GM12878 (cell line): ENCODE results near the gene SSBP4. TPM values are rescaled to one million over a fixed set of nuclear protein-coding genes. Genes with fewer than 3 reads are reported as not detected.

Source experiments
- EGR1 ChIP-seq, 2 experiments: IDR thresholded peaks; 1 replicate in 1 of 2; 2 replicates in 1 of 2; pipeline ENCODE4 v1.6.1; 2011 to 2012; ENCODE audit warnings: low read depth in 2 of 2, low read length in 2 of 2, borderline replicate concordance in 1 of 2, mild to moderate bottlenecking in 1 of 2, moderate library complexity in 1 of 2
- EZH2 ChIP-seq: IDR thresholded peaks from 2 replicates; pipeline ENCODE4 v1.6.1; 2012; ENCODE audit warnings: low read depth, mild to moderate bottlenecking, control low read depth, inconsistent platforms, low read length, borderline replicate concordance; ENCODE audit not compliant: control insufficient read depth
- GABPA ChIP-seq: IDR thresholded peaks from 2 replicates; pipeline ENCODE4 v1.6.1; 2014; ENCODE audit warnings: antibody characterized with exemption, low read depth, mild to moderate bottlenecking, inconsistent platforms
- MEF2A ChIP-seq: IDR thresholded peaks from 2 replicates; pipeline ENCODE4 v1.6.1; 2011; ENCODE audit warnings: low read depth, mild to moderate bottlenecking, low read length, moderate library complexity; ENCODE audit not compliant: insufficient read depth
- MTA2 ChIP-seq: fragments of 450-650 bp; IDR thresholded peaks from 2 replicates; pipeline ENCODE4 v1.6.1; 2016; ENCODE audit warnings: low read depth, mild to moderate bottlenecking, moderate library complexity
- MYC ChIP-seq: IDR thresholded peaks from 2 replicates; pipeline ENCODE4 v1.6.1; 2011; ENCODE audit warnings: mild to moderate bottlenecking, low read length, moderate library complexity, inconsistent platforms; ENCODE audit not compliant: insufficient read depth, insufficient replicate concordance, insufficient read length, severe bottlenecking
- NBN ChIP-seq: fragments of 450-650 bp; IDR thresholded peaks from 2 replicates; pipeline ENCODE4 v1.6.1; 2016
- NFYB ChIP-seq: IDR thresholded peaks from 2 replicates; pipeline ENCODE4 v1.6.1; 2011; ENCODE audit warnings: low read depth, mild to moderate bottlenecking, low read length, improper control_type of control experiment, moderate library complexity; ENCODE audit not compliant: insufficient read depth
- POLR2A ChIP-seq: IDR thresholded peaks from 2 replicates; pipeline ENCODE4 v1.6.1; 2011; ENCODE audit warnings: low read depth, mild to moderate bottlenecking, low read length
- POU2F2 ChIP-seq: IDR thresholded peaks from 3 replicates; pipeline ENCODE4 v1.6.1; 2011; ENCODE audit warnings: low read depth, mild to moderate bottlenecking, low read length, borderline replicate concordance
- SMARCA5 ChIP-seq: fragments of 450-650 bp; IDR thresholded peaks from 2 replicates; pipeline ENCODE4 v1.6.1; 2017; ENCODE audit warnings: mild to moderate bottlenecking
- SMC3 ChIP-seq: IDR thresholded peaks from 2 replicates; pipeline ENCODE4 v1.6.1; 2011; ENCODE audit warnings: low read length, improper control_type of control experiment, borderline replicate concordance
- STAT1 ChIP-seq: fragments of 450-650 bp; conservative IDR thresholded peaks from 2 replicates; pipeline ENCODE4 v1.6.1; 2014; ENCODE audit warnings: antibody characterized with exemption, mild to moderate bottlenecking
- SUPT20H ChIP-seq: IDR thresholded peaks from 2 replicates; pipeline ENCODE4 v1.6.1; 2011; ENCODE audit warnings: low read depth, mild to moderate bottlenecking, low read length, moderate library complexity, borderline replicate concordance; ENCODE audit not compliant: control insufficient read depth
- TAF1 ChIP-seq: IDR thresholded peaks from 2 replicates; pipeline ENCODE4 v1.6.1; 2011; ENCODE audit warnings: mild to moderate bottlenecking, low read depth, low read length, borderline replicate concordance
- TCF3 ChIP-seq: IDR thresholded peaks from 2 replicates; pipeline ENCODE4 v1.6.1; 2012; ENCODE audit warnings: low read depth, mild to moderate bottlenecking, low read length, borderline replicate concordance; ENCODE audit not compliant: insufficient read depth
- ZNF622 ChIP-seq: fragments of 450-650 bp; IDR thresholded peaks from 2 replicates; pipeline ENCODE4 v1.6.1; 2017; ENCODE audit warnings: mild to moderate bottlenecking, inconsistent platforms
- ZZZ3 ChIP-seq: IDR thresholded peaks from 2 replicates; pipeline ENCODE4 v1.6.1; 2011; ENCODE audit warnings: low read depth; ENCODE audit not compliant: control insufficient read depth, insufficient read length
- polyA plus RNA-seq, 11 experiments: library from polyadenylated mRNA; depleted of rRNA in 4 of 11; unstranded in 6 of 11; stranded (reverse) in 5 of 11; fragments of >200 nt; fragmentation: Nextera tagmentation in 4 of 11; fragmentation: Illumina TruSeq in 1 of 11; extraction: Ambion mirVana in 4 of 11; extraction: Trizol in 1 of 11; gene quantifications; 1 replicate in 1 of 11; 2 replicates in 10 of 11; pipeline versions ENCODE4 v1.2.1 to v1.2.3, GENCODE V29; 2011 to 2016; ENCODE audit warnings: inconsistent platforms in 2 of 11, missing spikeins in 2 of 11, low read depth in 1 of 11
- total RNA-seq, 4 experiments: library from RNA; depleted of rRNA in 3 of 4; stranded (reverse); fragments of >200 nt in 3 of 4; fragmentation: Illumina TruSeq in 1 of 4; extraction: Trizol in 1 of 4; gene quantifications; 2 replicates each; pipeline versions ENCODE4 v1.2.1 to v1.2.3, GENCODE V29; 2013 to 2021
- TF ChIP-seq, protein P1 (sequence below): fragments of 450-650 bp; IDR thresholded peaks from 2 replicates; pipeline ENCODE4 v1.6.1; 2017; ENCODE audit warnings: mild to moderate bottlenecking
- TF ChIP-seq, protein P2 (sequence below): IDR thresholded peaks from 2 replicates; pipeline ENCODE4 v1.6.1; 2011; ENCODE audit warnings: mild to moderate bottlenecking, low read depth, low read length, moderate library complexity; ENCODE audit not compliant: insufficient replicate concordance
- TF ChIP-seq, protein P3 (sequence below): fragments of 450-650 bp; IDR thresholded peaks from 2 replicates; pipeline ENCODE4 v1.6.1; 2018; ENCODE audit warnings: borderline replicate concordance, mild to moderate bottlenecking; ENCODE audit not compliant: partially characterized antibody
- TF ChIP-seq, protein P4 (sequence below): fragments of 450-650 bp; IDR thresholded peaks from 2 replicates; pipeline ENCODE4 v1.6.1; 2018; ENCODE audit warnings: mild to moderate bottlenecking, low read depth, moderate library complexity; ENCODE audit not compliant: partially characterized antibody

SSBP4 gene
- total and polyA plus RNA-seq, 10 of the 15 experiments (the other 5 are each of a cell fraction or from before 2014, with no cell fraction given) = 0.37 to 150 (median 38.9) TPM

DNA sequence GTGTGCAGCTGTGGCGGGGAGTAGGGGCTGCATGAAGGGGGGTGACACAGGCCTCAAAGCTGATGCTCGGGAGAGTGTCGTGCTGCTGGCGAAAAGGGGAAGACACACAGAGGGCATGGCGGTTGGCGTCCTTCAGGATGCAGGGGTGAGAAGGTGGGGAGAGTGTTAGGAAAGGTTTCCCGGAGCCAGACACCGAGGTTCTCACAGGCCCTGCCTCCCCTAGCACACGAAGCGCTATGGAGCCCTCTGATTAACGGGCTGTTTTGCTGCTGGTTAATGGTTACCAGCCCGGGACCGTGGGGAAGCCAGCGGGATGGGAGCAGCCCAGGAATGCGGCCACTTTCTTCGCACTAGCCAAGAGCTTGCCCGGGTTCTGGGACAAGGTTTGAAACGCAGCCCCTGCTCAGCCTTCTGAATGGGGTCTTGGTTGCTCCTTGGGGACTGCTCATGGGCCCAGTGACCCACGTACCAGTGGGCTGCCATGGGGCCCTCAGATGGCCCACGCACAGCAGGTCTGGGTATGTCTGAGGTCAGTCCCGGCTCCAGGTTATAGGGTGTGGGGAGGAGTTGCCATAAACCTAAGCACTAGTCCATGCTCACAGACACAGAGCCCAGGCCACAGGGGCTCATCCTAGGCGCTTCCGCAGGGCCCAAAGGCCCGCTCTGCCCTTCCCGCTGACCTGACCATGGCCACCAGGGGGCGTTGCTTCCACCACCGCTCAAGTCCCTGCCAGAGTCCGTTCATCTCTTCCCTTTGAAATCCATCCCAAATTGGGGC lies 50.1 kb downstream of the SSBP4 start (continued):
- TF ChIP-seq, protein P1, sequence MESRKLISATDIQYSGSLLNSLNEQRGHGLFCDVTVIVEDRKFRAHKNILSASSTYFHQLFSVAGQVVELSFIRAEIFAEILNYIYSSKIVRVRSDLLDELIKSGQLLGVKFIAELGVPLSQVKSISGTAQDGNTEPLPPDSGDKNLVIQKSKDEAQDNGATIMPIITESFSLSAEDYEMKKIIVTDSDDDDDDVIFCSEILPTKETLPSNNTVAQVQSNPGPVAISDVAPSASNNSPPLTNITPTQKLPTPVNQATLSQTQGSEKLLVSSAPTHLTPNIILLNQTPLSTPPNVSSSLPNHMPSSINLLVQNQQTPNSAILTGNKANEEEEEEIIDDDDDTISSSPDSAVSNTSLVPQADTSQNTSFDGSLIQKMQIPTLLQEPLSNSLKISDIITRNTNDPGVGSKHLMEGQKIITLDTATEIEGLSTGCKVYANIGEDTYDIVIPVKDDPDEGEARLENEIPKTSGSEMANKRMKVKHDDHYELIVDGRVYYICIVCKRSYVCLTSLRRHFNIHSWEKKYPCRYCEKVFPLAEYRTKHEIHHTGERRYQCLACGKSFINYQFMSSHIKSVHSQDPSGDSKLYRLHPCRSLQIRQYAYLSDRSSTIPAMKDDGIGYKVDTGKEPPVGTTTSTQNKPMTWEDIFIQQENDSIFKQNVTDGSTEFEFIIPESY = peak; percentile 99
- TF ChIP-seq MEF2A (no peak), ZZZ3 (no peak), POU2F2 (no peak), TCF3 (no peak), POLR2A (no peak), GABPA (no peak), TAF1 (no peak), SUPT20H (no peak), SMC3 (peak; percentile 50; the same call in 1 of the 2 replicates), NBN (no peak), NFYB (no peak), STAT1 (no peak), EZH2 (no peak), EGR1 (IDR thresholded peaks at IDR 0.05; ENCODE audit: borderline replicate concordance in 1 of 2, low read depth in 2 of 2, low read length in 2 of 2) (no peak), SMARCA5 (no peak), ZNF622 (no peak), MTA2 (no peak), MYC (no peak)
- TF ChIP-seq, protein P2, sequence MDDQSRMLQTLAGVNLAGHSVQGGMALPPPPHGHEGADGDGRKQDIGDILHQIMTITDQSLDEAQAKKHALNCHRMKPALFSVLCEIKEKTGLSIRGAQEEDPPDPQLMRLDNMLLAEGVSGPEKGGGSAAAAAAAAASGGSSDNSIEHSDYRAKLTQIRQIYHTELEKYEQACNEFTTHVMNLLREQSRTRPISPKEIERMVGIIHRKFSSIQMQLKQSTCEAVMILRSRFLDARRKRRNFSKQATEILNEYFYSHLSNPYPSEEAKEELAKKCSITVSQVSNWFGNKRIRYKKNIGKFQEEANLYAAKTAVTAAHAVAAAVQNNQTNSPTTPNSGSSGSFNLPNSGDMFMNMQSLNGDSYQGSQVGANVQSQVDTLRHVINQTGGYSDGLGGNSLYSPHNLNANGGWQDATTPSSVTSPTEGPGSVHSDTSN = no peak
- TF ChIP-seq, protein P3, sequence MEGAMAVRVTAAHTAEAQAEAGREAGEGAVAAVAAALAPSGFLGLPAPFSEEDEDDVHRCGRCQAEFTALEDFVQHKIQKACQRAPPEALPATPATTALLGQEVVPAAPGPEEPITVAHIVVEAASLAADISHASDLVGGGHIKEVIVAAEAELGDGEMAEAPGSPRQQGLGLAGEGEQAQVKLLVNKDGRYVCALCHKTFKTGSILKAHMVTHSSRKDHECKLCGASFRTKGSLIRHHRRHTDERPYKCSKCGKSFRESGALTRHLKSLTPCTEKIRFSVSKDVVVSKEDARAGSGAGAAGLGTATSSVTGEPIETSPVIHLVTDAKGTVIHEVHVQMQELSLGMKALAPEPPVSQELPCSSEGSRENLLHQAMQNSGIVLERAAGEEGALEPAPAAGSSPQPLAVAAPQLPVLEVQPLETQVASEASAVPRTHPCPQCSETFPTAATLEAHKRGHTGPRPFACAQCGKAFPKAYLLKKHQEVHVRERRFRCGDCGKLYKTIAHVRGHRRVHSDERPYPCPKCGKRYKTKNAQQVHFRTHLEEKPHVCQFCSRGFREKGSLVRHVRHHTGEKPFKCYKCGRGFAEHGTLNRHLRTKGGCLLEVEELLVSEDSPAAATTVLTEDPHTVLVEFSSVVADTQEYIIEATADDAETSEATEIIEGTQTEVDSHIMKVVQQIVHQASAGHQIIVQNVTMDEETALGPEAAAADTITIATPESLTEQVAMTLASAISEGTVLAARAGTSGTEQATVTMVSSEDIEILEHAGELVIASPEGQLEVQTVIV = no peak
- TF ChIP-seq, protein P4, sequence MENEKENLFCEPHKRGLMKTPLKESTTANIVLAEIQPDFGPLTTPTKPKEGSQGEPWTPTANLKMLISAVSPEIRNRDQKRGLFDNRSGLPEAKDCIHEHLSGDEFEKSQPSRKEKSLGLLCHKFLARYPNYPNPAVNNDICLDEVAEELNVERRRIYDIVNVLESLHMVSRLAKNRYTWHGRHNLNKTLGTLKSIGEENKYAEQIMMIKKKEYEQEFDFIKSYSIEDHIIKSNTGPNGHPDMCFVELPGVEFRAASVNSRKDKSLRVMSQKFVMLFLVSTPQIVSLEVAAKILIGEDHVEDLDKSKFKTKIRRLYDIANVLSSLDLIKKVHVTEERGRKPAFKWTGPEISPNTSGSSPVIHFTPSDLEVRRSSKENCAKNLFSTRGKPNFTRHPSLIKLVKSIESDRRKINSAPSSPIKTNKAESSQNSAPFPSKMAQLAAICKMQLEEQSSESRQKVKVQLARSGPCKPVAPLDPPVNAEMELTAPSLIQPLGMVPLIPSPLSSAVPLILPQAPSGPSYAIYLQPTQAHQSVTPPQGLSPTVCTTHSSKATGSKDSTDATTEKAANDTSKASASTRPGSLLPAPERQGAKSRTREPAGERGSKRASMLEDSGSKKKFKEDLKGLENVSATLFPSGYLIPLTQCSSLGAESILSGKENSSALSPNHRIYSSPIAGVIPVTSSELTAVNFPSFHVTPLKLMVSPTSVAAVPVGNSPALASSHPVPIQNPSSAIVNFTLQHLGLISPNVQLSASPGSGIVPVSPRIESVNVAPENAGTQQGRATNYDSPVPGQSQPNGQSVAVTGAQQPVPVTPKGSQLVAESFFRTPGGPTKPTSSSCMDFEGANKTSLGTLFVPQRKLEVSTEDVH = no peak
